Neural progenitor cell (in vitro differentiated cells): ENCODE results near the gene CDR2L. TPM values are rescaled to one million over a fixed set of nuclear protein-coding genes. Genes with fewer than 3 reads are reported as not detected.

Source experiments
- DNase-seq: peaks from one replicate; pipeline ENCODE4 v3.0.0-alpha.2; 2016; ENCODE audit warnings: low spot score
- H2AFZ ChIP-seq: fragments of 200-600 bp; sonication (generic); replicated peaks from 2 replicates; pipeline ENCODE4 v1.6.1; 2016; ENCODE audit warnings: antibody characterized with exemption
- H3F3A ChIP-seq: fragments of 200-600 bp; sonication (generic); 2 replicates; pipeline ENCODE4 v1.6.1; 2016; ENCODE audit warnings: antibody characterized with exemption, low read depth
- H3K27ac ChIP-seq: fragments of 200-600 bp; sonication (generic); 2 replicates; pipeline ENCODE4 v1.5.1; 2016; ENCODE audit warnings: mild to moderate bottlenecking
- H3K27me3 ChIP-seq: fragments of 200-600 bp; sonication (generic); 2 replicates; pipeline ENCODE4 v1.6.1; 2016; ENCODE audit warnings: mild to moderate bottlenecking, moderate library complexity
- H3K36me3 ChIP-seq: fragments of 200-600 bp; sonication (generic); 2 replicates; pipeline ENCODE4 v1.5.1; 2016
- H3K4me1 ChIP-seq: fragments of 200-600 bp; sonication (generic); 2 replicates; pipeline ENCODE4 v1.6.1; 2016; ENCODE audit warnings: mixed run types
- H3K4me2 ChIP-seq: fragments of 200-600 bp; sonication (generic); 2 replicates; pipeline ENCODE4 v1.6.1; 2016
- H3K4me3 ChIP-seq: fragments of 200-600 bp; sonication (generic); 2 replicates; pipeline ENCODE4 v1.5.1; 2016
- H3K79me2 ChIP-seq: fragments of 200-600 bp; sonication (generic); 2 replicates; pipeline ENCODE4 v1.6.1; 2016; ENCODE audit warnings: low read depth
- H3K9ac ChIP-seq: fragments of 200-600 bp; sonication (generic); 2 replicates; pipeline ENCODE4 v1.6.1; 2016
- H3K9me3 ChIP-seq: fragments of 200-600 bp; sonication (generic); 2 replicates; pipeline ENCODE4 v1.5.1; 2016; ENCODE audit warnings: low read depth
- H4K20me1 ChIP-seq: fragments of 200-600 bp; sonication (generic); 2 replicates; pipeline ENCODE4 v1.6.1; 2016; ENCODE audit warnings: low read depth
- H3K27ac Mint-ChIP-seq: 3 replicates; pipeline ENCODE4 v1.8.0; 2021; ENCODE audit warnings: mixed read lengths
- H3K27me3 Mint-ChIP-seq: 2 replicates; pipeline ENCODE4 v1.8.0; 2022; ENCODE audit warnings: low read depth, mild to moderate bottlenecking, inconsistent platforms, moderate library complexity, mixed read lengths; ENCODE audit not compliant: insufficient read depth
- H3K36me3 Mint-ChIP-seq: 3 replicates; pipeline ENCODE4 v1.8.0; 2021; ENCODE audit warnings: mixed read lengths
- H3K4me1 Mint-ChIP-seq: 3 replicates; pipeline ENCODE4 v1.8.0; 2021; ENCODE audit warnings: mixed read lengths
- H3K4me3 Mint-ChIP-seq: 3 replicates; pipeline ENCODE4 v1.8.0; 2021; ENCODE audit warnings: mild to moderate bottlenecking, moderate library complexity, mixed read lengths
- H3K9me3 Mint-ChIP-seq: 3 replicates; pipeline ENCODE4 v1.8.0; 2020; ENCODE audit warnings: mixed read lengths
- EZH2 ChIP-seq: fragments of 200-600 bp; sonication (generic); IDR thresholded peaks from 2 replicates; pipeline ENCODE4 v1.6.1; 2017; ENCODE audit warnings: antibody characterized with exemption, mild to moderate bottlenecking, moderate library complexity
- EZH2phosphoT487 ChIP-seq: fragments of 200-600 bp; sonication (generic); IDR thresholded peaks from 2 replicates; pipeline ENCODE4 v1.6.1; 2017; ENCODE audit warnings: antibody characterized with exemption
- total RNA-seq: library from RNA; depleted of rRNA; stranded (reverse); fragments of >200 nt; gene quantifications from 2 replicates; pipeline ENCODE4 v1.2.3, GENCODE V29; 2015; ENCODE audit warnings: low replicate concordance
- TF ChIP-seq, protein P1 (sequence below): fragments of 200-600 bp; sonication (generic); IDR thresholded peaks from 2 replicates; pipeline ENCODE4 v1.5.1; 2017; ENCODE audit warnings: antibody characterized with exemption, mild to moderate bottlenecking

Gene CDR2L
- total RNA-seq, 1 donor from 2014 or later: 4.0 TPM

DNA sequence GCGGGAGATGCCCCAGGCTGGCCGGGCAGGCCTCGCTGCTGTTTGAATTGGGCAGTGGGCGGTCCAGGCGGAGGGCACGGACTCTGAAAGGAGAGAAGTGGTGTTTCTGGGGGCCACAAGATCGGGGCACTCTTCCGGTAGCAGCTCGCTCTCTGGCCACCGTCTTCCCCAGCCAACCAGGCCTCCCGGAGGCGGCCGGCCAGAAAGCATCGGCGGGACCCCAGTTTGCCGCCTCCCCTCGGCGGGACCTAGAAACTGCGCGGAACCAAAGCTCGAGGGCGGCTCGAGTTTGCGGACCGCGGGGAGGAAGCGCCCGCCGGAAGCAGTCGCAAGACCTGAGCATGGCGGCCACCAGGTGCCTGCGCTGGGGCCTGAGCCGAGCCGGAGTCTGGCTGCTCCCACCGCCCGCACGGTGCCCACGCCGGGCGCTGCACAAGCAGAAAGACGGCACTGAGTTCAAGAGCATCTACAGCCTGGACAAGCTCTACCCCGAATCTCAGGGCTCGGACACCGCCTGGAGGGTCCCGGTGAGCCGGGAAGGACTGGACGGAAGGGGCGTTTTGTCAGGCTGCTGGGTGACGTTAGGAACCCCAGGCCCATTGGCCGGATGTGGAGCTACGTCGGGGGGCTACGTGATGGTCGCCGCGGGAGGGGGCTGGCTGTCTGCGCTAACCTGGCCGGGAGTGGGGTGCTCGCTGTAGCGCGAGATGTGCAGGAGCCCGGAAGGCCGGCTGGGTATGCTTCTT is 25.1 kb downstream of the CDR2L start, which contains the start of gene MRPL58:
Gene MRPL58 (plus strand): TSS at position 325 of the 746 bp plus-strand sequence. CDS start 17 bp downstream, at position 342.
- peak within 1 kb of the TSS; percentile 88 for H3K4me3 Mint-ChIP-seq
- Histone ChIP-seq H3K4me3 (peak within 1 kb of the TSS; percentile 78), H4K20me1 (no peaks in the 10 kb centered on the region), H3K9me3 (no peaks in the 10 kb centered on the region), H3K9ac (peak within 1 kb of the TSS; percentile 77), H3K4me2 (peak within 1 kb of the TSS; percentile 88), H3K27ac (peak within 1 kb of the TSS; percentile 79), H3K4me1 (peaks cover 14% of the 10 kb centered on the region), H3K79me2 (peaks cover 28% of the 10 kb centered on the region), H3K36me3 (no peaks in the 10 kb centered on the region), H3K27me3 (no peaks in the 10 kb centered on the region), H3F3A (peaks cover 21% of the 10 kb centered on the region), H2AFZ (peak within 1 kb of the TSS; percentile 87)
- peaks cover 9% of the 10 kb centered on the region for H3K36me3 Mint-ChIP-seq
- H3K4me1 Mint-ChIP-seq: peaks cover 27% of the 10 kb centered on the region
- peak within 1 kb of the TSS; percentile 92 for H3K27ac Mint-ChIP-seq
- H3K9me3 Mint-ChIP-seq: no peaks in the 10 kb centered on the region
- H3K27me3 Mint-ChIP-seq: peaks cover 4% of the 10 kb centered on the region
- DNase-seq: peak; percentile 95
- no peak for TF ChIP-seq EZH2
- TF ChIP-seq, protein P1, sequence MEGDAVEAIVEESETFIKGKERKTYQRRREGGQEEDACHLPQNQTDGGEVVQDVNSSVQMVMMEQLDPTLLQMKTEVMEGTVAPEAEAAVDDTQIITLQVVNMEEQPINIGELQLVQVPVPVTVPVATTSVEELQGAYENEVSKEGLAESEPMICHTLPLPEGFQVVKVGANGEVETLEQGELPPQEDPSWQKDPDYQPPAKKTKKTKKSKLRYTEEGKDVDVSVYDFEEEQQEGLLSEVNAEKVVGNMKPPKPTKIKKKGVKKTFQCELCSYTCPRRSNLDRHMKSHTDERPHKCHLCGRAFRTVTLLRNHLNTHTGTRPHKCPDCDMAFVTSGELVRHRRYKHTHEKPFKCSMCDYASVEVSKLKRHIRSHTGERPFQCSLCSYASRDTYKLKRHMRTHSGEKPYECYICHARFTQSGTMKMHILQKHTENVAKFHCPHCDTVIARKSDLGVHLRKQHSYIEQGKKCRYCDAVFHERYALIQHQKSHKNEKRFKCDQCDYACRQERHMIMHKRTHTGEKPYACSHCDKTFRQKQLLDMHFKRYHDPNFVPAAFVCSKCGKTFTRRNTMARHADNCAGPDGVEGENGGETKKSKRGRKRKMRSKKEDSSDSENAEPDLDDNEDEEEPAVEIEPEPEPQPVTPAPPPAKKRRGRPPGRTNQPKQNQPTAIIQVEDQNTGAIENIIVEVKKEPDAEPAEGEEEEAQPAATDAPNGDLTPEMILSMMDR: peak; percentile 55
- TF ChIP-seq EZH2phosphoT487: no peak

DNA sequence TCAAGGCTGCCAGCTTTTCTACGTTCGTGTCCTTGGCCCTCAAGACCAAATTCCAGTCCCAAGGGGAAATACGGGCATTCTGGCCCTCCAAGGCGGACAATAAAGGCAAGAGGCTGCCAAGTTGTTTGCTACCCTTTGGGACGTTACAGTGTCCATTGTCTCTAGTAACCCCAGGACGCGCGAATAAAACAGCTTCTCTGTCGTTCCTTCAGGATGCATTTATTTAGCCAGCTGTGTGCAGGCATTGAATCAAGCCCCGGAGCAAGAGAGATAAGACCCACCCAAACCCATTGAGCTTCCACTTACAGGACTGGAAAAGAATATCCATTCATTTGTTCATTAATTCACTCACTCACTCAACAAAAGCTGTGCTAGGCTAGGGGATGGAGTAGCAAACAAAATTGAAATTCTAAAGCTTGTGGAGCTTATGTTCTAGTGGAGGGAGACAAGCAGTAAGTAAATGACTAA is 25.7 kb downstream of the CDR2L start:
- DNase-seq: no peak
- Mint-ChIP-seq H3K27ac (peak overlapping the region; percentile 92), H3K9me3 (no peaks in the 10 kb centered on the region), H3K27me3 (peaks cover 4% of the 10 kb centered on the region), H3K4me3 (peak overlapping the region; percentile 88), H3K36me3 (peaks cover 9% of the 10 kb centered on the region), H3K4me1 (peaks cover 27% of the 10 kb centered on the region)
- H3K79me2 ChIP-seq: peaks cover 28% of the 10 kb centered on the region
- H3K9ac ChIP-seq: peak overlapping the region; percentile 77
- H3K27me3 ChIP-seq: no peaks in the 10 kb centered on the region
- peak overlapping the region; percentile 78 for H3K4me3 ChIP-seq
- H3K36me3 ChIP-seq: no peaks in the 10 kb centered on the region
- H3K27ac ChIP-seq: no peak overlapping the region
- no peaks in the 10 kb centered on the region for H4K20me1 ChIP-seq
- H3K4me1 ChIP-seq: peaks cover 14% of the 10 kb centered on the region
- peak overlapping the region; percentile 88 for H3K4me2 ChIP-seq
- TF ChIP-seq EZH2phosphoT487 (no peak), EZH2 (no peak)
- TF ChIP-seq, protein P1: no peak
- peak overlapping the region; percentile 87 for H2AFZ ChIP-seq
- no peaks in the 10 kb centered on the region for H3K9me3 ChIP-seq
- H3F3A ChIP-seq: peaks cover 21% of the 10 kb centered on the region

DNA sequence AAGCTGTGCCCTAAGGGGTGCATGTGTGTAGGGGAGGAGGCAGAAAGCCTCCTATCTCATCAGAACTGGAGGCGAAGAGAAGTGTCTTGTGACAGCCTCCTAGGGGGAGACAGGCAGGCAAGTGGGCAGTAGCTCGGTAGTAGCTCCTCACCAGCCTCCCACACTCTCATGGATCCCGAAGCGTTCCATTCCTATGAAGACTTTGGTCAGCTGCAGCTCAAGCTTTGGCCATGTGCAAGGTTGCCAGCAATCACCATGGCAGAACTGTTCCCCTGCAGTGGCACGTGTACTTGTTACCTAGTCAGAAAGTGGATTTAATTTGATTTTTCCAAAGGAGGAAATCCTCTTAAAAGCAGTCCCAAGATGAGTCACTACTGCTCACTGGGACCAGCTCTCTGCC is 31.7 kb downstream of the CDR2L start:
- Histone ChIP-seq H3K27ac (no peak overlapping the region), H2AFZ (no peak overlapping the region), H3K4me3 (no peak overlapping the region), H3K36me3 (no peaks in the 10 kb centered on the region), H3K9me3 (no peaks in the 10 kb centered on the region), H4K20me1 (no peaks in the 10 kb centered on the region), H3K4me1 (no peaks in the 10 kb centered on the region), H3K27me3 (no peaks in the 10 kb centered on the region), H3F3A (no peaks in the 10 kb centered on the region), H3K9ac (no peak overlapping the region), H3K79me2 (peaks cover 15% of the 10 kb centered on the region), H3K4me2 (no peak overlapping the region)
- DNase-seq: no peak
- Mint-ChIP-seq H3K27me3 (peaks cover 4% of the 10 kb centered on the region), H3K4me1 (peaks cover 6% of the 10 kb centered on the region), H3K27ac (peak overlapping the region; percentile 42), H3K9me3 (no peaks in the 10 kb centered on the region), H3K36me3 (peaks cover 29% of the 10 kb centered on the region), H3K4me3 (no peak overlapping the region)
- TF ChIP-seq, protein P1: no peak
- TF ChIP-seq EZH2: no peak
- TF ChIP-seq EZH2phosphoT487: no peak
